ENCODE results near the gene PTPRR.

DNA sequence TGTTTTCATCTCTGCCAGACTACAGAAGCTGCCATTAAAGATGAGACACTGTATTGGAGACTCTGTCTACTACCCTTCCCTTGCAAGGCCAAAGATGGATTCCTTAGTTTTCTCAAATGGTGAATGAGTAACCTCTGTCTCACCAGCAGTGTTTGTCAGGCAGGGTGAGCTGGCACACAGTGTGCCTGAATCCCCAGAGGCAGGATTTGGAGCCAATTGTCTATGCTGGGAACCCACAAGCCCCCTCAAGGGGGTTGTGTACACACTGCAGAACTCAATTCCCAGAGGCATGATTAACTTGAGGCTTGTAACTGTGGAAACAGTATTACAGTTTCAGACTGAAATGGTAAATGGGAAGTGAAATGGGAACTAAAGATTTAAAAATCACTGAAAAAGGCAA, 146.5 kb downstream of the PTPRR start:
- TF ChIP-seq EZH2 (IDR thresholded peaks at IDR 0.05; ENCODE audit: insufficient read depth, low read length) (no peak), CTCF (IDR thresholded peaks at IDR 0.05; ENCODE audit: insufficient read depth, low read depth, low read length) (no peak)
